Glutamatergic neuron (in vitro differentiated cells): ENCODE measurements around the gene PCGF3. TPM values are rescaled to one million over a fixed set of nuclear protein-coding genes. Genes with fewer than 3 reads are reported as not detected.

Experiments used
- DNase-seq: peaks from one replicate; pipeline ENCODE4 v3.0.0; 2022
- H3K27ac Mint-ChIP-seq: one replicate; pipeline ENCODE4 v1.8.0; 2020; ENCODE audit warnings: mild to moderate bottlenecking, mixed read lengths, inconsistent platforms; ENCODE audit not compliant: unreplicated experiment
- H3K27me3 Mint-ChIP-seq: one replicate; pipeline ENCODE4 v1.8.0; 2020; ENCODE audit warnings: mild to moderate bottlenecking, moderate library complexity, mixed read lengths, inconsistent platforms; ENCODE audit not compliant: unreplicated experiment
- H3K36me3 Mint-ChIP-seq: one replicate; pipeline ENCODE4 v1.8.0; 2020; ENCODE audit warnings: mild to moderate bottlenecking, mixed read lengths, inconsistent platforms; ENCODE audit not compliant: unreplicated experiment
- H3K4me1 Mint-ChIP-seq: one replicate; pipeline ENCODE4 v1.8.0; 2020; ENCODE audit warnings: mild to moderate bottlenecking, low read depth, mixed read lengths, inconsistent platforms; ENCODE audit not compliant: unreplicated experiment
- H3K4me3 Mint-ChIP-seq: one replicate; pipeline ENCODE4 v1.8.0; 2020; ENCODE audit warnings: mild to moderate bottlenecking, mixed read lengths, inconsistent platforms; ENCODE audit not compliant: unreplicated experiment
- H3K9me3 Mint-ChIP-seq: one replicate; pipeline ENCODE4 v1.8.0; 2020; ENCODE audit warnings: mild to moderate bottlenecking, moderate library complexity, mixed read lengths, inconsistent platforms; ENCODE audit not compliant: unreplicated experiment
- CTCF ChIP-seq: fragments of 200-600 bp; sonication (generic); IDR thresholded peaks from one replicate; pipeline ENCODE4 v1.5.0; 2021; ENCODE audit not compliant: partially characterized antibody, unreplicated experiment
- total RNA-seq: library from RNA; stranded (reverse); fragmentation: NEBNext Ultra II Directional; extraction: Animal tissue kit (Norgen Biotek cat#: 25700); gene quantifications from one replicate; pipeline ENCODE4 v1.2.1, GENCODE V29; 2021; ENCODE audit not compliant: unreplicated experiment

PCGF3 gene
- total RNA-seq, 1 donor from 2014 or later = 122 TPM

- no peak for DNase-seq
- peaks cover 39% of the 10 kb centered on the region for H3K9me3 Mint-ChIP-seq
- peaks cover 39% of the 10 kb centered on the region for H3K27me3 Mint-ChIP-seq
- H3K27ac Mint-ChIP-seq = no peak overlapping the region
- H3K4me1 Mint-ChIP-seq = peaks cover 19% of the 10 kb centered on the region
- no peak overlapping the region for H3K4me3 Mint-ChIP-seq
- TF ChIP-seq CTCF = no peak
- peaks cover 47% of the 10 kb centered on the region for H3K36me3 Mint-ChIP-seq
Measured at GRCh38 chr4:763922-764321, 58.3 kb downstream of the PCGF3 start.

GRCh38 chr4:764405-765169, 59.0 kb downstream of the PCGF3 start:
- no peak for TF ChIP-seq CTCF
- Mint-ChIP-seq H3K27me3 (peaks cover 39% of the 10 kb centered on the region), H3K4me3 (no peak overlapping the region), H3K36me3 (peaks cover 52% of the 10 kb centered on the region), H3K4me1 (peaks cover 24% of the 10 kb centered on the region), H3K27ac (peak overlapping the region; percentile 59), H3K9me3 (peaks cover 45% of the 10 kb centered on the region)
- DNase-seq = no peak

- H3K4me1 Mint-ChIP-seq = peaks cover 24% of the 10 kb centered on the region
- H3K27ac Mint-ChIP-seq = peak overlapping the region; percentile 86
- H3K9me3 Mint-ChIP-seq = peaks cover 44% of the 10 kb centered on the region
- no peak for TF ChIP-seq CTCF
- no peak for DNase-seq
- H3K27me3 Mint-ChIP-seq = peaks cover 35% of the 10 kb centered on the region
- peaks cover 46% of the 10 kb centered on the region for H3K36me3 Mint-ChIP-seq
- peak overlapping the region; percentile 69 for H3K4me3 Mint-ChIP-seq
Measured at GRCh38 chr4:766152-766515, 60.5 kb downstream of the PCGF3 start.

GRCh38 chr4:766559-767283, 61.1 kb downstream of the PCGF3 start:
- H3K4me3 Mint-ChIP-seq = peak overlapping the region; percentile 15
- DNase-seq = no peak
- no peak for TF ChIP-seq CTCF
- peak overlapping the region; percentile 43 for H3K27ac Mint-ChIP-seq
- peaks cover 40% of the 10 kb centered on the region for H3K36me3 Mint-ChIP-seq
- H3K27me3 Mint-ChIP-seq = peaks cover 31% of the 10 kb centered on the region
- peaks cover 24% of the 10 kb centered on the region for H3K4me1 Mint-ChIP-seq
- peaks cover 44% of the 10 kb centered on the region for H3K9me3 Mint-ChIP-seq

GRCh38 chr4:768076-768475, 62.4 kb downstream of the PCGF3 start:
- peaks cover 27% of the 10 kb centered on the region for H3K27me3 Mint-ChIP-seq
- H3K27ac Mint-ChIP-seq = peak overlapping the region; percentile 43
- no peak for TF ChIP-seq CTCF
- peaks cover 30% of the 10 kb centered on the region for H3K36me3 Mint-ChIP-seq
- no peak overlapping the region for H3K4me3 Mint-ChIP-seq
- peaks cover 37% of the 10 kb centered on the region for H3K9me3 Mint-ChIP-seq
- DNase-seq = no peak
- peaks cover 24% of the 10 kb centered on the region for H3K4me1 Mint-ChIP-seq
